ENCODE measurements around the gene AUTS2.

AUTS2 gene

DNA sequence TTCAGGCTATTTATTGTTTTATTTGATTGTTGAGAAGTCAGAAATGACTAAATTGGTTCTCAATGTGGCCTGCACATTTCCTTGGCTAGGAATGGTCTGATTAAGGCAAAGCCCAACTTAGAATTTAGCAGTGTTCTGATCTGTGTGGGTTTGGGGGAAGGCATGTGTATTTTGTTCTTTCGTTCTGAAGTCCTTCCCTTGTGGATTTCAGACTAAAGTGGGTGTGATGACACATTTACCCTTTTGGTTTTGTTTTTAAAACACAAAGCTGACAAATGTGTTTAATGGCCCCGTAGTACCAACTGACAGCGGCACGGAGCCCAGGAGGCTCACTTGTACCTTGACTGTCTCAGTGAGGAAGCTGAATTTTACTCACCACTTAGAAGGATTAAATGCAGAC, 1081.4 kb downstream of the AUTS2 start:
- DNase-seq (ENCODE audit: low read depth, low spot score) = no peak

GRCh38 chr7:70680306-70680705, 1082.0 kb downstream of the AUTS2 start:
- no peak for DNase-seq (ENCODE audit: low read depth, low spot score)

DNA sequence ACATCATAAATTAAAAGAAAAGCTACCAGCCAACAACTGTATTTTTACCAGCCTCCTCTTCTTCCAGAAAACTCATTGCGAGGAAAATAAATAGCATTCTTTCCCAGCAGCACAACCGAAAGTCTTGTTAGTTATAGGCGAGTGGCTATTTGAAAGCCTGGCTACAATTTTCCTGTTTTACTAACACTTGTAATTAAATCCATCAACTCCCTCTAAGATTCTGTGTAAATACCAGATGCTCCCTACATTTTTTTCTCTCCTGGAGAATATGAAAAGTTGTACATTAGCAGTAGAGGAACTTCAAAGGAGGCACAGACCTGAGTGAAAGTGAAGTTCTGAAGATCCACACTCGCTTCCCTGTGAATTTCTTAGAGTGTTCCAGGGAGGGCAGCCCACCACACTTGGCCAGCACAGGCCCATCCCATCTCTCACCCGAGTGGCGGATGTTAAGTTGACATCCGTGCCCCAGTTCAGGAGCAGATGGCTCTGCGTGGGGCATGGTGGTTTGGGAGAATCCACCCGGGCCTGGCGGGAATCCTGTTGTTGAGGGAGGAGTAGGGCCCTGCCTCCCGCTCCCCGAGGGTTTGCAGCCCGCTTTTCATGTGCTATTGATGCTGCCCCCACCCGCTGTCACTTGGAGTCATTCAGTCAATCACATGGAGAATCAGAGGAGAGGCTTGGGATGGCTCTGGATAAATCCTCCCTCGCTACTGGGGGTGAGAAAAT, 1082.6 kb downstream of the AUTS2 start:
- no peak for DNase-seq (ENCODE audit: low read depth, low spot score)

GRCh38 chr7:70681469-70682350, 1083.4 kb downstream of the AUTS2 start:
- DNase-seq (ENCODE audit: low read depth, low spot score) = no peak

- DNase-seq (ENCODE audit: low read depth, low spot score) = no peak
Measured at GRCh38 chr7:70684173-70684572, 1085.9 kb downstream of the AUTS2 start.

DNA sequence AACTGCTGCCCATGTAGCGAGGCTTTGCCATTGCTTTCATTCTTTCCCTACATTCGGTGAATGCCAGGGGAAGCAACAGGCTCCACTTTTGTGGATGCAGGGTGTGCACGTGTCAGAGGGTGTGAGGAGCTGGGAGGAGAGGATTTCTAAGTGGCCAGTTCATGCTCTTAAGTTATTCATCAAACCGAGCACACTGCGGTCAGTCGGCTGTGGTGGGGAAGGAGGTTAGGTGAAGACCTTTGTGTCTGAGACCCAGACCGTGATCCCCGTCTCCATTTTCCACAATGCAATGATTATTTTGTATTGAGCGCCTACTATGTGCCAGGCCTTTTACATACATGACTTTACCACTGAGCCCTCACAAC, 1095.0 kb downstream of the AUTS2 start:
- no peak for DNase-seq (ENCODE audit: low read depth, low spot score)

- no peak for DNase-seq (ENCODE audit: low read depth, low spot score)
Measured at GRCh38 chr7:70693686-70694433, 1095.6 kb downstream of the AUTS2 start.

DNA sequence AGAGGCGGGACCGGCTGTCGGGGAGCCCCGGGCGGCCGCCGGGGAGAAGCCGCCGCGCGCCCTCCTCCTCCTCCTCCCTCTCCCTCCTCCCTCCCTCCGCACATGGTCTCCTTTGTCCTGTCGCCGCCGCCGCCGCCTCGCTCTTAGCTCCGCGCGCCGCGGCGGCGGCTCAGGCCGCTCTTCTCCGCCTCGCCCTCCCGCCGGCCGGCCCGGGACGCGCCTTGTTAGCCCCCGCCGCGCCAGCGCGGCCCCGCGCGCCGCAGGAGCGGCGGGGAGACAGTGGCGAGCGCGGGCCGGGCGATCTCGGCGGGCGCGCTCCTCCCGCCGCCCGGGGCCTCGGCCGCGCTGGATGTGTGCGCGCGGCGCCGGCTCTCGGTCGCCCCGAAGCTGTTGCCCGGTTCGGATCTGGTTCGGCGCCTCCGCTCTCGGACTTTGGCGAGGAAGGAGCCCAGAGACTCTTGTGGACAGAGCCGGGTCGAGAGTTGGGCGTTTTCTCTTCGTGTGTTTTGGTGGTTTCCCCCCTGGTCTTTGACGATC, 1096.2 kb downstream of the AUTS2 start:
- DNase-seq (ENCODE audit: low read depth, low spot score) = no peak

GRCh38 chr7:70694971-70695794, 1096.9 kb downstream of the AUTS2 start:
- DNase-seq (ENCODE audit: low read depth, low spot score) = no peak

DNA sequence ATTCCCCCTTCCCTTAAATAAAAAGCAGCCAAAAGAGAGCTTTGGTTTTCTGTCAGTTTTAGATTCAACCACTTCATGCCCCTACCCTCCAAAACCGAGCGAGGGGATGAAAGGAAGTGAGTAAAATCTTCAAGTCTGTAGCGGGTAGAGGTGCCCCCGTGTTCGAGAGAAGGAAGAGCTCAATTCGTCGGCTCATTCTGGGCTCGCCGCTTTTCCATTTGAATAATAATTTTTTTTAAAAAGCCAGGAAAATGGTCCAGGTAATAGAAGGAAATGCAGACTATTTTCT, 1097.5 kb downstream of the AUTS2 start:
- DNase-seq (ENCODE audit: low read depth, low spot score) = no peak

- DNase-seq (ENCODE audit: low read depth, low spot score) = no peak
Measured at GRCh38 chr7:70696201-70696754, 1098.0 kb downstream of the AUTS2 start.

DNA sequence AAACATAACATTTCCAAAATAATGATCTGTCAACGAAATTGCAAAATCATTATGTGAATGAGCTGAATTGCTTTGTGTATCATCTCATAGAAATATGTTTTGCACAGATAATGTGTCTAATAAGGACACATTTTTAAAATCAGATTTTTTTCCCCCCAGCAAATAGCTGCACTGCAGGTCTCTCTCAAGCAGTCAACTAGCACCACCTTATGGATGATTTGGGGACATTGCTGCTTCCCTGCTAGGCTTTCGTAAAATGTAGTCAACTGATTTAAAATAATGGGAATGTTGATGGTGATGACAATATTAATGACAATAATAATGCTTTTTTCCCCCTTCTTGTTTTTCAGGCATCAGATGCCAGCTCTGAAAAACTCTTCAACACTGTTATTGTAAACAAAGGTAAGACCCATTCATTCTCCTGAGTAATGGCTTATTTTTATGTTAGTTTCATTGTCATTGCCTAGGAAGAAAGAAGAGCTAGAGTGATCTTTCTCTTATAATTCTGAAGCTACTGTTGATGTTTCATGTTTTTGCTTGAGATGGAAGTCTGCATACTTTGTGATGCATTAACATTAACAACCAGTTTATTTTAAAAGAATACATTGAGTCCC, 1100.1 kb downstream of the AUTS2 start:
- no peak for DNase-seq (ENCODE audit: low read depth, low spot score)

DNA sequence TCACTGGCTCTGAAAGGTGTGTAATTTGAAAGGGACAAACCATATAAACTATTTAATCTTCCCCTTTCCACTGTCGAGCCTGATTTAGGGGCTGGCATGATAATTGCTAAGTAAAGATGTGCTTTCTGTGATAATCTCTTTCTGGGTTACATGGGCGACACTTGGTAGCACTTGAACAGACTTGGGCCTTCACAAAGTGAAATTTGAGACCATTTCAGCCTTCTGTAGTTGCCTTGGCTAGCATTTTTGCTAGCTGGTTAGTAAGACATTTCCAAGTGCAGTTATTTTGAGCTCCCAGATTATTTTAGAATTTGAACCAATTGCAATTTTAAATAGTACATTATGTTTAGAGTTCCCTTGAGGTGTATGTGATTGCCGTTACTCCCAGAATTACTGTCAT, 1101.0 kb downstream of the AUTS2 start:
- DNase-seq (ENCODE audit: low read depth, low spot score) = no peak

- no peak for DNase-seq (ENCODE audit: low read depth, low spot score)
Measured at GRCh38 chr7:70700055-70700940, 1102.0 kb downstream of the AUTS2 start.

DNA sequence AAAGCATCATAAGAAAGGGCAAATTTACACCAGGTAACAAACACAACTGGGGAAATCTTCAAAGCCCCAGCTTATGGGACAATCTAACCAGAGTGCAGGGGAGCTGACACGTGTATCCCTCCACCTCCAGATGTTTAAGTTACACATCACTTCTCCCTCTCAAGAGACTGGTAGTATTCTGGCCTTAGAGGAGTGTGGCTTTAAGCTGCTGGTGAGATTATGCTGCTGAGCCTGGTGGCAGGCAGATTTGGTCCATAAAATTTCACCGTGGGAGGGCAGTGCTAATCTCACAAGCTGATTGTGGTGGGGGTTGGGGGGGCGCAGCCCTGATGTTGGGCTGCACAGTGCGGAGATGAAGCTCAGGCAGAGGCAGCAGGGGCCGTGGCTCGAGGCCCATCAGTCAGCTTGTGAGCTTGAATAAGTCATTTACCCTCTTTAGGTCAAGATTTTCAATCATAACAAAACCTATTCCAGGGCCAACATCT, 1102.7 kb downstream of the AUTS2 start:
- DNase-seq (ENCODE audit: low read depth, low spot score) = no peak

DNA sequence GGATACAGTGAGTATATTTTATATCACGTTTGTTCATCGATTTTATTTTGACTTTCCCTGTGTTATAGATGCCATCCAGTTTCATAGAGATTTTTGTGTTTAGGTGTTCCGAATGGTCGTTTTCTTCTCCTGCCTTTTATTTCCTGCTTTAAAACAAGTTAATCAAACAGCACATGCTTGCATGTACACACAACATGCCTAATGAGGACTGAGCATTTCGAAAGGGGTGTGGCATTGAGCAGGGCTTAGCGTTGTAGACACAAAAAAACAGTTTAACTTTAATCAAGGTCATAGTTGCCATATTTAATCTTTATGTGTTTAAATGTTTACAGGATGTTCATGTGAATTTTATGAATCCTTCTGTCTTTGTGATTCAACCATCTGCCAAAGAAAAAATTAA, 1103.2 kb downstream of the AUTS2 start:
- no peak for DNase-seq (ENCODE audit: low read depth, low spot score)

- DNase-seq (ENCODE audit: low read depth, low spot score) = no peak
Measured at GRCh38 chr7:70701991-70702390, 1103.7 kb downstream of the AUTS2 start.

DNA sequence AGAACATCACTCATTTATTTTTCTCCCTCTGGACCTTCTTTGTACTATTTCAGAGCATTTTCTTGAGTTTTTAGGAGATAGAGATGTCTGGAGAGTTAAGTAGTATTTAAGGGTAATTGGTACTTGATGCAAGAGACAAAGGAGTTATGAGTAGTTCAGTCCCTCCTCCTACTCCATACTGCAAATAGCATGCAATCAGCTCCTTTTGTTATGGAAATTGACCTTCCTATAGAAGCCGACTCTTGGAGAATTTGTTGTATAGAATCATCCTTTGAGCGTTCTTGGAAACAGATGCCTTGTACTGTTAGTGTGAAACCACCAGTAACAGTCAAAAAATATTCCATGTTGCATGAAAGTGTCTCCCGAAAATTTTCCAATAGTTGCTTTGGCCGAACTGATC, 1105.5 kb downstream of the AUTS2 start:
- DNase-seq (ENCODE audit: low read depth, low spot score) = no peak

GRCh38 chr7:70704831-70705346, 1106.6 kb downstream of the AUTS2 start:
- no peak for DNase-seq (ENCODE audit: low read depth, low spot score)
